ENCODE measurements around the gene BSCL2.
"Not testable (repeated sequence)": the region's sequence is repeated elsewhere in the genome, so short reads cannot be mapped to it uniquely, and the experiment has no call there.

The BSCL2 gene

DNA sequence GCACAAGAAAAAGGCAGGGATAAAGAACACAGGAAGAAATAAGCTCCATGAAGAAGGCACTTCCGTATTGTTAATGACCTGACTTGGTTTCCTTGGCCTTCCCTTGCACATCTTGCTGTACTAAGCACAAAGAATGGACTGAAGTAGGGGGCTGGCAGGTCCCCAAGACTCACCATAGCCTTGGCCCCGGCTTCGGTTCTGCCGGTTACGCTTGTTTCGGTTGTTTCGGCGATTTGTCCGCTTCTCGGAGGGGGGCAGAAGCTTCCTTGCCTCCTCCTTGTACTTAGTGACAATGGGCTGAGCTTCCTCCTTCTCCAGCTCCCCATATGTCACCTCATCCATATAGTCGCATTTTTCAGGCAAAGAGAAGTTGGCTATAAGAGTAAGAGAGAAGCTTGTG is 9.6 kb upstream of the BSCL2 start:
- no peak for DNase-seq

DNA sequence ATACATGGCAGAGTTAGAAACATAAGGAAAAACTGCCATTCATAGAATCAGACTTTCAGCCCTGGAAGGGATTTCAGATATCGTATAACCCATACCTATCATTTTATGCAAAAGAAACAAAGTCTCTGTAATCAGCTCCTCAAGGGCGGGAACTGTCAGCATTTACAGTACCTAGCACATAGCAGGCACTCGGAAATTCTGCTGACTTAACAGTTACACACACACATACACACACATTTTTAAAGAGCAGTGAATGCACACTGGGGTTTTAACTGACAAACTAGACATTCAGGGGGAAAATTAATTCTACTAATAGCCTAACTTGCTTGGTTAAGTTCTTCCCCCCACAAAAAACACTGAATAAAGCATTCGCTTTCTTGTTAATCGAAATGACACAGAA is 9.0 kb upstream of the BSCL2 start:
- no peak for DNase-seq

GRCh38 chr11:62715150-62716130 is 8.2 kb upstream of the BSCL2 start:
- DNase-seq: no peak

DNA sequence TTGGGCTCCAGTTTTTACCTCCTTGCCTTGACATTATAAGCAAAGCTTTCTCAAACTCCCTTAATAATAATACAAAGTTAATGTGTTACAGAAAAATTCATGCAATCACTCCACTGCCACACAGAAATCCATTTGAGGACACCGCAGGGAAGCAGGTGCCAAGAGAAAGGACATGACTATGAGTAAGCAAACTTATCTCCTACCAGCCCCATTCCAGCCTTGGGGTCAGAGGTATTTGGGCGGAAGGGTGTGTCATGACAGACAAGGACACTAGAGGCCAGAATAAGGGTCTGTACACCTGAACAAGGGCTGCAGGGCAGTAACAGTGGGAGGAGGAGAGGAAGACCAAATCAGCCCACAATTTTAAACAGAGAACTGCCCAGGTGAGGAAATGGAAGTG is 6.1 kb upstream of the BSCL2 start:
- DNase-seq: no peak

- DNase-seq: no peak
Observed at GRCh38 chr11:62712861-62713260, 5.6 kb upstream of the BSCL2 start.

DNA sequence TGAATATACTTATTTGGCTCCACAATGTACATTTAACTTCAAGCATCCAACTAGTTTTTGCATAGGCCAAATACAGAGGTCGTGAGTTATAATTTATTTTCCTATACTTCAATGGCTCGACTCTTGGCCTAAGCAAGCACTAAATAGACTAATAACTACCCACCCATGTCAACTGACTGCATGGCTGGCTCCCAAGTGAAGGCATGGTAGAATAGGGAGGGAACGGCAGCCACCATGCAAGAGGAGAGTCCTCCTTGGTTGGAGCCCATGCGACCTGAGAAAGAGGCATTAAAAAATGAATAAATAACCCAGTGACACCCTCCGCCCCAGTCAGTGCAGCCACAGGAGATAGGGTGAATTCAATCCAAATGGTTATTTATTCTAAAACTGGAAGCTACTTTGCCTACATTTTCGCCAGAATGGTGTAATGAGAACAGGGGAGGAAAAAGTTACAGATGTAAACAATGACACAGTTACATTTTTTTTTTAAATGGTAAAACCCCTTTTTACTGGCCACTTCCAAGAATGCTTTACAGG is 5.1 kb upstream of the BSCL2 start:
- DNase-seq: no peak

- DNase-seq: no peak
Observed at GRCh38 chr11:62710001-62710345, 2.7 kb upstream of the BSCL2 start.

- peak; percentile 98 to 99 for DNase-seq
Observed at GRCh38 chr11:62709247-62710000, 2.2 kb upstream of the BSCL2 start.

DNA sequence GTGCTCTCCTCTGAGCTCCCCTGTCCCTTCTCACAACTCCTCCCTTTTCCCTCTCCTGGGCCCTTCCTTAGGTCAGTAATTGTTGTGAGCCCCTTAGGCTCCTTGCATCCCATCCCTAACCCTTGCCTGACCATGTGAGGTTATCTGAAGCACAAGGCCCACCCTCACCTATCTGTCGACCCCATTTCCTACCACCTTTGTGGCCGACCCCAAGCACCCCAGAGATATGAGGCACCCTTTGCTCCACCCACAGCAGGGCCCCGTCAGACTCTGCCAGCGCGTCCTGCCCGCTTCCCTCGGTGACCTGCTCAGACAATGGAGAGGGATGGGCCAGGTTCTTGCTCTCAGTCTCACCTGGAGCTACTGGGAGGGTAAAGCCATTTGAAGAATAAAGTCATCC is 1.6 kb upstream of the BSCL2 start:
- peak; percentile 42 to 61 for DNase-seq

- DNase-seq: no peak
Observed at GRCh38 chr11:62708392-62708791, 1.2 kb upstream of the BSCL2 start.

DNA sequence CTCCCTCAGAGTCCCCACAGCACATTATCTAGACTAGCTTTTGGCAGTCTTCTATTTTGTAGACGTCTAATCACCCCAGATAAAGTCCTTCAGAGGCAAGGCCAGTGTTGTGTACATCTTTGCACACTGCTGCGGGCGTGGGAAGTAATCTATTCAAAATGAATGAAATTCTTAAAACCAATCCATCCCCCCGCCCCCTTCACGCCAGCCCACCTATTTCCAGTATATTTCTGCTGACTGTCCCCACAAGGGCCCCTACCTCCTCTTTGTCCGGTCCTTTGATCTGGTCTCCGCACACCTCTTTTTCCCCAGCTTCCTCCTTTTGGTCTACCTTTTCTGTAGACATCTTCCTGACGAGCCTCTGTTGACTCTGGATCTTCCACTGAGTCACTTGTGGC is 375 bp downstream of the BSCL2 start:
- DNase-seq: no peak

DNA sequence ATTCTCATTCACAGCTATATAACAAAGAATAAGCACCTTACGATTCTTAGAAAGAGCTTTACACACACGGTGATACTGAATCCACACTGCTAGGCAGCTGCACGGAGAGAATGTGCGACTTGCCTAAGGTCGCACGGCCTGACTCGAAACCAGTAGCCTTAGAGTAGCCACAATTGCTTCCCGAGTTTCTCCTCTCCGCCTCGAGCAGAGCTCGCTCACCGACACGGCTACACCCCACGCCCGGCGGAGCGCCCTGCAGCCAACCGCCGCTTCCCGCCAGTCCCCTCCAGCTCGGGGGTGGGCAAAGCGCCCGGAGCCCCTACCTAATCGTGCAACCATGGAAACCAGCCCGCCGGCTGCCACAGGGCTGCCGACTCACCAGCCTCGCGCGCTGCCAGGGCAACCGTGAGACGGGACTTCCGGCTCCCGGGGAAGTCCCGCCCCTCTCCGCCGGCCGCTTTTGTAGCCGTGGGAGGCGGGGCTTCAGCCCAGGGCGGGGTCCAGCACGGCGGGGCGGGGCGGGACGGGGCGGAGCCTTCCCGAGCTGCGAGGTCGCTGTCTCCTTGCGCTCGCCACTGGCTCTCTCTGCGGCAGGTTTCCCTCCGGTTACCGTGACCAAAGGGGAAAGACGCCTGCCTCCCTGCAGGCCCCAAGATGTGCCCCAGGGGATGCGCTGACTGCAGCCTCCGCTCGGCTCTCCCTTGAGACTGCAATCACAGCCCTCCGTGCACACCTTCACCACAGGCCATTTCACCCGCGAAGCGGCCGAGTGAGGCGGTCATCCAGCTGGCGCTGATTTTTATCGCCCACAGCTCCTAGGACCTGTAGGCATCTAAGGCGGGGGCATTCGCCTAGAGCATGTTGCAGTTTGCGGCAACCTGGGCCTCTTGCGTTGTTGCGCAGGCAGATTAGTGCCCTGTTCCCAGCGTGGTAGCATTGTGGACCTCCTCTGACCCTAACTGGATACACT is 1.1 kb downstream of the BSCL2 start:
- DNase-seq: peak; percentile 93 to 94

DNA sequence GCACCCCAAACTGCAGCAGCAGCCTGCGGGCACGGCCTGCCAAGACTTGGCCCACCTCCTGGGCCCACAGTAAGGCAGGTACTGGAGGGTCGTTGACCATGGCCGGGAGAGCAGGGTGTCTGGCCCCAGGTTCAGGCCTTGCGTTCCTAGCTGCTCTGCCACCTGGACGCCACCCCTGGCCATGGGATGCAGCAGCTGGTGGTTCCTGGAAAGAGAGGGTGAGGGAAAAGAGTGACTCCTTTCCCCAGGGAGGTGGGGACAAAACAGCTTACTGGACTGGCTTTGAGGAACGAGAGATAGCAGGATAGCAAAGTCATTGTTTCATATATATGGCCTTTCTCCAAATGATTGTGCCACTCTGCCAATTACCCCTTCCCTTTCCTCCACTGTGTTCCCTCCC is 1.8 kb downstream of the BSCL2 start:
- DNase-seq: no peak

- not testable (repeated sequence) for DNase-seq
Observed at GRCh38 chr11:62703921-62704320, 3.3 kb downstream of the BSCL2 start.

- DNase-seq: peak in 1 of 2 donors; percentile 38
Observed at GRCh38 chr11:62702246-62702645, 5.0 kb downstream of the BSCL2 start.

GRCh38 chr11:62694455-62695167 is 12.6 kb downstream of the BSCL2 start:
- DNase-seq: peak; percentile 81 to 84

DNA sequence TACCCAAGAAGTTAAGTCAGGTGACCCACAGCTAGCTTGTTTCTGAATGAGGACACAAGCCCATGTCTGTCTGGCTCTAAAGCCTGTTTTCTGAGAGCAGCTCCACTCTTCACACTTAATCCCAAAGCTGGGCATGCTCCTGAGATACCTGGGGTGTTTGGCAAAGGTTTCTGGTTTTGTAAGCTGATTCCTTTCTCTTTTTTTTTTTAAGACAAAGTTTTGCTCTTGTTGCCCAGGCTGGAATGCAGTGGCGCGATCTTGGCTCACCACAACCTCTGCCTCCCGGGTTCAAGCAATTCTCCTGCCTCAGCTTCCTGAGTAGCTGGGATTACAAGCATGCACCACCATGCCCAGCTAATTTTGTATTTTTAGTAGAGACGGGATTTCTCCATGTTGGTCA is 13.6 kb downstream of the BSCL2 start:
- not testable (repeated sequence) for DNase-seq

GRCh38 chr11:62689421-62690183 is 17.6 kb downstream of the BSCL2 start, which contains the start of gene LRRN4CL:
TSS of gene LRRN4CL (minus strand) at chr11:62689530. CDS start at chr11:62688508, 1,022 bp downstream.
- DNase-seq: no peak

GRCh38 chr11:62688491-62688890 is 18.7 kb downstream of the BSCL2 start:
- no peak for DNase-seq

DNA sequence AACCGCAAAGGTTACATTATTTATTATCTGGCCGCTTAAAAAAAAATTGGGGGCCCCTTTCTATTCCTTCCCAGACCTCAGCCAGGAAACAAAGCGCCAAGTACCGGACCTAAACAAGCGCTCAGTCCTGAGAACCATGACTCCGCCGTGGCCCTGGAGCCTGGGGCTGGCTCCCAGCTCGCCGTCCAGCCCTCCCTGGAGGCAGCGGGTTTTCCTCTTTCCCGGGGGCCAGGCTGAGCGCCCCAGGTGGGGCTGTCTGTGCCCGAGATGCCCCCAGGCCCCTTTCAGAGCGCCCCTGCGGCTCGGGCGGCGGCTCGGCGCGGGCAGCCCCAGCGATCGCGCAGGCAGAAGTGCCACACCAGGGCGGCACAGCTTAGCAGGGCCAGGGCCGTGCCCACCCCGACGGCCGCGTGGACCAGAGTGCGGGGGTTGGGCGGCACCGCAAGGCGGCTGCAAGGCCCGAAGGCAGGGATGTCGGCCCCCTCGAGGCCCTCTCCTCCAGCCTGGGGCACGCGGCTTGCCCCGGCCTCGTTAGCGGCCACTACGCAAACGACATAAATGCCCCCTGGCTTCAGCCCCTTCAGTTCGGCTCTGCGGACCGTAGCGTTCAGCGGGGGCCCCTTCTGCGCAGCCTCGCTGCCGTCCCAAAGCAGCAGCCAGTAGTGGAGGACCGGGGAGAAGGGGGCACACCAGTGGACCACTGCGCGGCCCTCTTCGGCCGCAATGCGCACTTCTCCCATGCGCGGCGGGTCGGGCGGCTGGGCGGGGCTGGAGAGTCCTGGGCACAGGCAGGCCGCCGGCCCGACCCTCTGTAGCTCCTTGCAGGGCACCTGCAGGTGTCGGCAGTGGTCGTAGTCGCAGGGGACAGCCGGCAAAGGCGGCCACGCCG is 19.5 kb downstream of the BSCL2 start:
- DNase-seq: no peak

Data from CD4-positive, alpha-beta T cell treated with Interleukin-4 for 1 hour (primary cell).